Progenitor cell of endocrine pancreas (in vitro differentiated cells): ENCODE measurements around the gene SLC25A47. TPM values are rescaled to one million over a fixed set of nuclear protein-coding genes. Genes with fewer than 3 reads are reported as not detected.
"Not testable (repeated sequence)": the region's sequence is repeated elsewhere in the genome, so short reads cannot be mapped to it uniquely, and the experiment has no call there.

Experiments
- DNase-seq: peaks from one replicate; pipeline ENCODE4 v3.0.0; 2021; ENCODE audit warnings: low spot score; ENCODE audit not compliant: unreplicated experiment
- H3K27ac Mint-ChIP-seq: 2 replicates; pipeline ENCODE4 v1.8.0; 2021; ENCODE audit warnings: mild to moderate bottlenecking, moderate library complexity, mixed read lengths
- H3K27me3 Mint-ChIP-seq: 2 replicates; pipeline ENCODE4 v1.8.0; 2021; ENCODE audit warnings: mixed read lengths
- H3K36me3 Mint-ChIP-seq: 2 replicates; pipeline ENCODE4 v1.8.0; 2022; ENCODE audit warnings: mixed read lengths; ENCODE audit not compliant: insufficient read depth
- H3K4me1 Mint-ChIP-seq: 2 replicates; pipeline ENCODE4 v1.8.0; 2021; ENCODE audit warnings: low read depth, mixed read lengths
- H3K4me3 Mint-ChIP-seq: 2 replicates; pipeline ENCODE4 v1.8.0; 2021; ENCODE audit warnings: low read depth, mild to moderate bottlenecking, moderate library complexity, mixed read lengths
- H3K9me3 Mint-ChIP-seq: 2 replicates; pipeline ENCODE4 v1.8.0; 2021; ENCODE audit warnings: low read depth, mixed read lengths
- total RNA-seq: library from RNA; stranded (reverse); gene quantifications from 2 replicates; pipeline ENCODE4 v1.2.1, GENCODE V29; 2021
- TF ChIP-seq, protein P1 (sequence below): fragments of 200-600 bp; sonication (generic); IDR thresholded peaks from one replicate; pipeline ENCODE4 v1.5.0; 2021; ENCODE audit warnings: antibody characterized with exemption, mild to moderate bottlenecking; ENCODE audit not compliant: unreplicated experiment

SLC25A47 gene
- total RNA-seq, 1 donor from 2014 or later = not detected

DNA sequence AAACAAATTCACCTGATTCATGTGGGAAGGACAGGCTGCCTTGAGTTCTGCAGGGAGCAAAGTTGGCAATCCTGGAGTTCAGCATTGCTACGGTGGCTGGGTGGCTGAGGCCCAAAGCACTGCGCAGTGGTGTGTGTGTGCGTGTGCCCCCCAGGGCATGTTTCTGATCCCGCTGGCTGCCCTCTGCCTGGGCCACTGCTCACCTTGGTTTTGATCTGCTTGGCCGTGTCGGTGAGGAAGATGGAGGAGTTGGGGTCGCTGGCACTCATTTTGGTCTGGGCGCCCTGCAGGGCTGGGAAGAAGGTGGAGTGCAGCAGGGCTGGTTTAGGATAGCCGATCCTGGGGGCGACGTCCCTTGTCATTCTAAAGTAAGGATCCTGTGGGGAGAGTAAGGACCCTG lies 19.1 kb downstream of the SLC25A47 start:
- H3K4me1 Mint-ChIP-seq = no peaks in the 10 kb centered on the region
- H3K27ac Mint-ChIP-seq = no peak overlapping the region
- no peaks in the 10 kb centered on the region for H3K9me3 Mint-ChIP-seq
- H3K4me3 Mint-ChIP-seq = no peak overlapping the region
- TF ChIP-seq, protein P1, sequence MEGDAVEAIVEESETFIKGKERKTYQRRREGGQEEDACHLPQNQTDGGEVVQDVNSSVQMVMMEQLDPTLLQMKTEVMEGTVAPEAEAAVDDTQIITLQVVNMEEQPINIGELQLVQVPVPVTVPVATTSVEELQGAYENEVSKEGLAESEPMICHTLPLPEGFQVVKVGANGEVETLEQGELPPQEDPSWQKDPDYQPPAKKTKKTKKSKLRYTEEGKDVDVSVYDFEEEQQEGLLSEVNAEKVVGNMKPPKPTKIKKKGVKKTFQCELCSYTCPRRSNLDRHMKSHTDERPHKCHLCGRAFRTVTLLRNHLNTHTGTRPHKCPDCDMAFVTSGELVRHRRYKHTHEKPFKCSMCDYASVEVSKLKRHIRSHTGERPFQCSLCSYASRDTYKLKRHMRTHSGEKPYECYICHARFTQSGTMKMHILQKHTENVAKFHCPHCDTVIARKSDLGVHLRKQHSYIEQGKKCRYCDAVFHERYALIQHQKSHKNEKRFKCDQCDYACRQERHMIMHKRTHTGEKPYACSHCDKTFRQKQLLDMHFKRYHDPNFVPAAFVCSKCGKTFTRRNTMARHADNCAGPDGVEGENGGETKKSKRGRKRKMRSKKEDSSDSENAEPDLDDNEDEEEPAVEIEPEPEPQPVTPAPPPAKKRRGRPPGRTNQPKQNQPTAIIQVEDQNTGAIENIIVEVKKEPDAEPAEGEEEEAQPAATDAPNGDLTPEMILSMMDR = no peak
- no peaks in the 10 kb centered on the region for H3K27me3 Mint-ChIP-seq
- DNase-seq = no peak
- peaks cover 29% of the 10 kb centered on the region for H3K36me3 Mint-ChIP-seq

DNA sequence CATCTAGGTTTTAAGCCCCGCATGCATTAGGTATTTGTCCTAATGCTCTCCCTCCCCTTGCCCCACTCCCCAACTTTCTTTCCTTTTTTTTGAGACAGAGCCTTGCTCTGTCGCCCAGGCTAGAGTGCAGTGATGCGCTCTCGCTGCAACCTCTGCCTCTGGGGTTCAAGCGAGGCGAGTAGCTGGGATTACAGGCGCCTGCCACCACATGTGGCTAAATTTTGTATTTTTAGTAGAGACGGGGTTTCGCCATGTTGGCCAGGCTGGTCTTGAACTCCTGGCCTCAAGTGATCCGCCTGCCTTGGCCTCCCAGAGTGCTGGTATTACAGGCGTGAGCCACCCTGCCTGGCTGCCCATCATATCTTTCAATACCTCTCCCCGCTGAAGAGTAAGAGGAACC lies 19.7 kb downstream of the SLC25A47 start:
- not testable (repeated sequence) for H3K9me3 Mint-ChIP-seq

DNA sequence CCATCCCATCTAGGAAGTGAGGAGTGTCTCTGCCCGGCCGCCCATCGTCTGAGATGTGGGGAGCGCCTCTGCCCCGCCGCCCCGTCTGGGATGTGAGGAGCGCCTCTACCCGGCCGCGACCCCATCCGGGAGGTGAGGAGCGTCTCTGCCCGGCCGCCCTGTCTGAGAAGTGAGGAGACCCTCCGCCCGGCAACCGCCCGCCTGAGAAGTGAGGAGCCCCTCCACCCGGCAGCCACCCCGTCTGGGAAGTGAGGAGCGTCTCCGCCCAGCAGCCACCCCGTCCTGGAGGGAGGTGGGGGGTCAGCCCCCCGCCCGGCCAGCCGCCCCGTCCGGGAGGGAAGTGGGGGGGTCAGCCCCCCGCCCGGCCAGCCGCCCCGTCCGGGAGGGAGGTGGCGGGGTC lies 21.5 kb downstream of the SLC25A47 start:
- not testable (repeated sequence) for H3K9me3 Mint-ChIP-seq, H3K4me3 Mint-ChIP-seq, DNase-seq, H3K4me1 Mint-ChIP-seq, H3K27me3 Mint-ChIP-seq, H3K27ac Mint-ChIP-seq
- H3K36me3 Mint-ChIP-seq = peaks cover 23% of the 10 kb centered on the region

More for the DNA sequence above, 19.7 kb downstream of the SLC25A47 start:
- not testable (repeated sequence) for DNase-seq, H3K4me3 Mint-ChIP-seq, H3K27ac Mint-ChIP-seq, H3K4me1 Mint-ChIP-seq, H3K27me3 Mint-ChIP-seq
- peaks cover 26% of the 10 kb centered on the region for H3K36me3 Mint-ChIP-seq

DNA sequence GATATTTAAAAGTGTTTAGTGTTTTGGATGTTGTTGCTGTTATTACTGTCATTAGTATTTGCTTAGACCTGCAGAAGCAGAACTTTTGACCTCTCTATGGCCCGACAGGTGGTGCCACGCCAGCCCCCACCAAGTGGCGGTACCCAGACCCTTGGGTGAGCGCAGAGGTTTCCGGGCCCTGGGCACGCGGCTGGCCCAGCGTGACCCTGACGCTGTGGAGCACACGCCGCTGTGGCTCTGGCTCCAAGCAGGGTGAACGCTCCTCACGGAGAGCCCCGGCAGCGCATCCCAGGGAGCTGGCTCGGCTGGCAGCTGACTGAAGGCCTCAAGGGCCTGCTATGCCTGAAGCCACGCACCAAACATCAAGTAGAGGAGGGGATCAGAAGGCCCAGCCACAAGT lies 22.6 kb downstream of the SLC25A47 start:
- Mint-ChIP-seq H3K27ac (no peak overlapping the region), H3K9me3 (no peaks in the 10 kb centered on the region), H3K4me3 (no peak overlapping the region), H3K4me1 (peaks cover 6% of the 10 kb centered on the region), H3K36me3 (peaks cover 26% of the 10 kb centered on the region), H3K27me3 (no peaks in the 10 kb centered on the region)
- TF ChIP-seq, protein P1 = no peak
- DNase-seq = no peak

DNA sequence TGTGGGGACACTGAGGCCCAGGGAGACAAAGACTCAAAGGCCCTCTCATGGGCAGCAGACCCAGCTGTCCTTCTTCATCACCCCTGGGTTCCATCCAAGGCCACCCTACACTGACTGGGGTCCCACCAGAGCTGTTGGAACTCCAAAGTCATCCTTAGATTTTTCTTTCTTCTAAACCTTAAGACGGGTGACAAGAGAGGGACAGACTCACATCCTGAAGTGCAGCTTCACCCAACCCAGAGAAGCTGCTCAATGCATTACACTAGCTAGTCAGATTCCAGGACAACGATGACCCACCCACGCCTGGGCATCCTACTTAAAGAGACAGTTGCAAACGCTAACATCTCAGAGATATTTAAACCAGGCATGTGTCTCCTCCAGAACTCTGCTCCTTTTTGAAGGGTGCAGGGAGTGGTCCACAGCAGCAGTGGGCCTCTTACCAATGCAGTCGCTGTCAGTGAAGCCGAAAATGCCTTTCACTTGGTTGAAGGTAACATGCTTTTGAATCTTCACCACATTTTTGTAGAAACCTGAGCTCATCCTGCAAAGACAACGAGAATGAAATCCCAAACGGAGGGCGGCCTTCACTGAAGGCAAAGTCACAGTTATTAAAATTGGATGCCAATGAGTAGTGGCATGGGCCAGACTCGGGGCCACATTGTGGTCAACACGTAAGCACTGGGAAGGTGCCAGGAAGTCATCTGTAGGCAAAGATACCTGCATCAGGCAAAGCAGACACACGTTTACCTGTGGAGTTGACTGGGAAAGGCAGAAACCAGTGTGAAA lies 23.4 kb downstream of the SLC25A47 start:
- no peaks in the 10 kb centered on the region for H3K9me3 Mint-ChIP-seq
- H3K27me3 Mint-ChIP-seq = no peaks in the 10 kb centered on the region
- TF ChIP-seq, protein P1 = no peak
- peaks cover 30% of the 10 kb centered on the region for H3K36me3 Mint-ChIP-seq
- no peak overlapping the region for H3K27ac Mint-ChIP-seq
- no peak for DNase-seq
- peaks cover 6% of the 10 kb centered on the region for H3K4me1 Mint-ChIP-seq
- H3K4me3 Mint-ChIP-seq = no peak overlapping the region

DNA sequence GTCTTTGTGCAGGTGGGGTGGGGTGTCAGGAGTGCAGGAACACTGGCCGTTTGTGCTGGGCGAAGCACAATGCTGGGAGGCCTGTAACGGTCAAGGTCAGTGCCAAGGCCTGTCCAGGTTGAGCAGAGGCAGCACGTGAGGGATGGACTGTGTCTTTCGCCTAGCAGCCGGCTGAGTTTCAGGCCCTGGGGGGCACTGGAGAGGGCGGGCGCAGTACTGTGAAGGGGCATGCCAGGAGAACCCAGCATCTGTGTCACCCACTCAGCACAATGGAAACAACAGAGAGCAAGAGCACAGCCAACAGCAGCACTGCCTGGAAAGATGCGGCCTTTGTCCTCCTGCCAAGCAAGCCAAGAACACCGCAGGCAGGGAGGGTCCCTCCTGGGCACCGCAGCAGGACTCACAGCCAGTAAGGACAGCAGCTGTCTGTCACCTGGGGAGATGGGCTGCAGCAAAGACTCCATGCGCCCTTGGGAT lies 25.2 kb downstream of the SLC25A47 start:
- Mint-ChIP-seq H3K36me3 (peaks cover 31% of the 10 kb centered on the region), H3K27me3 (no peaks in the 10 kb centered on the region), H3K27ac (no peak overlapping the region), H3K9me3 (no peaks in the 10 kb centered on the region), H3K4me1 (peaks cover 6% of the 10 kb centered on the region), H3K4me3 (no peak overlapping the region)
- TF ChIP-seq, protein P1 = no peak
- no peak for DNase-seq
